Cortex of kidney (tissue), 1 donor: Measurements from ENCODE around the gene INCA1.

Source experiments
- DNase-seq: peaks from one replicate; lab custom pipeline; 2025; lab: John Stamatoyannopoulos, UW

The INCA1 gene

GRCh38 chr17:4969551-4970173 is 27.7 kb downstream of the INCA1 start:
- DNase-seq: no peak

GRCh38 chr17:4969047-4969550 is 28.2 kb downstream of the INCA1 start:
- no peak for DNase-seq

- DNase-seq: no peak
Measured at GRCh38 chr17:4968486-4969046, 28.8 kb downstream of the INCA1 start.

GRCh38 chr17:4967539-4968485 is 29.5 kb downstream of the INCA1 start, which contains the start of gene SPAG7:
Gene SPAG7, minus strand, starts transcription at chr17:4967817. Its CDS starts 13 bp downstream, at chr17:4967804.
- no peak for DNase-seq

GRCh38 chr17:4966844-4967538 is 30.3 kb downstream of the INCA1 start:
- DNase-seq: peak; percentile 55

GRCh38 chr17:4965311-4965986 is 31.9 kb downstream of the INCA1 start:
- DNase-seq: no peak

- DNase-seq: no peak
Measured at GRCh38 chr17:4960279-4960922, 36.9 kb downstream of the INCA1 start.

- no peak for DNase-seq
Measured at GRCh38 chr17:4959261-4959965, 37.9 kb downstream of the INCA1 start.

- no peak for DNase-seq
Measured at GRCh38 chr17:4958102-4958501, 39.2 kb downstream of the INCA1 start.

GRCh38 chr17:4956493-4957061 is 40.7 kb downstream of the INCA1 start:
- no peak for DNase-seq

- no peak for DNase-seq
Measured at GRCh38 chr17:4955091-4955490, 42.2 kb downstream of the INCA1 start.

GRCh38 chr17:4953451-4953961 is 43.8 kb downstream of the INCA1 start:
- no peak for DNase-seq

GRCh38 chr17:4951486-4951885 is 45.8 kb downstream of the INCA1 start:
- DNase-seq: no peak

- no peak for DNase-seq
Measured at GRCh38 chr17:4950746-4951204, 46.5 kb downstream of the INCA1 start, which contains the start of gene ENO3. Gene ENO3, plus strand, starts transcription at chr17:4951119. Its CDS starts 711 bp downstream, at chr17:4951830.

- no peak for DNase-seq
Measured at GRCh38 chr17:4950075-4950745, 47.1 kb downstream of the INCA1 start.

- DNase-seq: no peak
Measured at GRCh38 chr17:4949321-4950074, 47.8 kb downstream of the INCA1 start.

- DNase-seq: no peak
Measured at GRCh38 chr17:4948931-4949320, 48.4 kb downstream of the INCA1 start.
